Measurements from ENCODE around the gene LAMA2. TPM values are rescaled to one million over a fixed set of nuclear protein-coding genes. Genes with fewer than 3 reads are reported as not detected.

The LAMA2 gene
- total and polyA plus RNA-seq, 2 of the 8 experiments (the other 6 are each of a cell fraction or from before 2014, with no cell fraction given): 1.3 to 3.8 TPM

GRCh38 chr6:129163551-129163950, 280.6 kb downstream of the LAMA2 start (continued):
- TF ChIP-seq EP300 (IDR thresholded peaks at IDR 0.05; ENCODE audit: borderline replicate concordance in 1 of 2, low read depth in 2 of 2, low read length in 2 of 2): no peak
- no peak for TF ChIP-seq PHF8 (conservative IDR thresholded peaks at IDR 0.05; ENCODE audit: low read depth, low read length)
- TF ChIP-seq CTBP2 (IDR thresholded peaks at IDR 0.05; ENCODE audit: borderline replicate concordance, insufficient read depth, insufficient read length, low read length): no peak
- no peak for TF ChIP-seq HDAC2 (IDR thresholded peaks at IDR 0.05; ENCODE audit: borderline replicate concordance in 1 of 2, low read depth in 2 of 2, low read length in 2 of 2)
- no peak for TF ChIP-seq KDM1A (IDR thresholded peaks at IDR 0.05; ENCODE audit: borderline replicate concordance, low read length)
- no peak for TF ChIP-seq CEBPB (IDR thresholded peaks at IDR 0.05; ENCODE audit: low read depth, low read length)
- TF ChIP-seq FOSL1 (IDR thresholded peaks at IDR 0.05; ENCODE audit: insufficient read depth, low read depth, low read length): no peak
